ENCODE data around the gene CCR4. TPM values are rescaled to one million over a fixed set of nuclear protein-coding genes. Genes with fewer than 3 reads are reported as not detected.

CCR4 gene
- total and polyA plus RNA-seq, 2 of the 8 experiments (the other 6 are each of a cell fraction or from before 2014, with no cell fraction given) = 0.11 to 0.15 TPM

DNA sequence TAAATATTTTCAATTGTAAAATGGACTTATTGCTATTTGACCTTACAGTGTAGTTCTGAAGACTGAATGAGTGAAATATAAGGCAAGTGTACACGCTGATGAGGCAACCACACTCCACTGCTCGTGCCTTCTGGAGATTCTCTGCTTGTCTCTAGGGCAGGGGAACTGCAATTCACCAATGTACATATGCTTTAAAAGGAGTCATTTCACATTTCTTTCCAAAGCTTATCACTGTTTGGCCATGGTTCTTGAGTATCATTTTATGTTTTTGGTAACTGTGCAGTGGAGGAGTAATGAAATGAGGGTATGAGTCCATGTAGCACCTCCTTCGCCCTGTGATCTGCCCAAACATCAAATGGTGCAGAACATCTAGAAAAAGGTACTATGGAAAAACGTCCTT, 43.7 kb downstream of the CCR4 start:
- Histone ChIP-seq H2AFZ (ENCODE audit: low read length) (no peak overlapping the region), H3K18ac (ENCODE audit: extremely low read depth, low read length) (no peak overlapping the region), H3K79me1 (ENCODE audit: low read depth, low read length) (no peaks in the 10 kb centered on the region; the same call in 1 of the 2 replicates), H3K56ac (replicated peaks; ENCODE audit: insufficient read length, low read depth, low read length) (no peak overlapping the region), H2BK5ac (ENCODE audit: low read depth, low read length) (no peak overlapping the region), H3K9me3 (ENCODE audit: insufficient read depth in 2 of 2, low read depth in 1 of 2, low read length in 1 of 2) (no peaks in the 10 kb centered on the region), H2BK20ac (ENCODE audit: low read length) (no peak overlapping the region), H2BK15ac (ENCODE audit: low read length) (no peak overlapping the region), H3K27ac (ENCODE audit: low read depth, low read length) (no peak overlapping the region), H4K20me1 (replicated peaks in 1 of 2; ENCODE audit: control insufficient read depth in 1 of 2, insufficient read depth in 2 of 2, low read length in 2 of 2) (no peaks in the 10 kb centered on the region), H3K23me2 (ENCODE audit: low read depth, low read length) (no peaks in the 10 kb centered on the region), H4K91ac (replicated peaks; ENCODE audit: insufficient read length, low read length) (no peak overlapping the region), H3K4me1 (replicated peaks in 1 of 4; ENCODE audit: control insufficient read depth in 3 of 4, insufficient read depth in 4 of 4, low read length in 3 of 4) (no peaks in the 10 kb centered on the region), H3K36me3 (ENCODE audit: control insufficient read depth in 2 of 4, insufficient read depth in 4 of 4, low read length in 3 of 4) (no peaks in the 10 kb centered on the region), H2BK12ac (ENCODE audit: low read depth, low read length) (no peak overlapping the region), H3K4me2 (ENCODE audit: insufficient read depth in 1 of 2, low read depth in 2 of 2, low read length in 2 of 2) (no peak overlapping the region), H3K79me2 (ENCODE audit: control insufficient read depth in 1 of 2, insufficient read depth in 2 of 2, low read length in 2 of 2) (no peaks in the 10 kb centered on the region), H3K27me3 (replicated peaks in 1 of 4; ENCODE audit: control insufficient read depth in 3 of 4, extremely low read depth in 1 of 4, insufficient read depth in 3 of 4, low read length in 3 of 4) (no peaks in the 10 kb centered on the region), H4K5ac (ENCODE audit: insufficient read length, low read depth, low read length) (no peak overlapping the region), H3K4me3 (ENCODE audit: extremely low read depth in 1 of 4, insufficient read depth in 2 of 4, low read depth in 3 of 4, low read length in 4 of 4) (no peak overlapping the region), H2AK5ac (ENCODE audit: low read depth, low read length) (no peak overlapping the region), H2BK120ac (replicated peaks; ENCODE audit: low read depth, low read length) (no peak overlapping the region), H3K14ac (ENCODE audit: insufficient read length) (no peak overlapping the region), H3K4ac (replicated peaks; ENCODE audit: insufficient read length, low read depth, low read length) (no peak overlapping the region), H3K9ac (replicated peaks in 1 of 4; ENCODE audit: extremely low read depth in 1 of 4, low read depth in 3 of 4, low read length in 3 of 4) (no peak overlapping the region), H4K8ac (ENCODE audit: extremely low read depth, insufficient read depth, low read length) (no peak overlapping the region), H3K23ac (ENCODE audit: insufficient read length) (no peak overlapping the region)
- POLR2A ChIA-PET (ENCODE audit: partially characterized antibody) = interaction anchor here (1.3 kb wide), 1 partner anchor 80 kb away, joined by 4 read pairs; no protein-coding TSS in a partner anchor
- CTCF ChIA-PET (ENCODE audit: partially characterized antibody) = interaction anchor here (1.0 to 1.3 kb wide), 2 partner anchors 19 to 27 kb away, joined by 3 read pairs; no protein-coding TSS in a partner anchor
- WGBS, 2 experiments (ENCODE audit: extremely low coverage in 1 of 2, insufficient coverage in 1 of 2, insufficient read length in 1 of 2, insufficient replicate concordance in 2 of 2, low coverage in 1 of 2, low lambda C conversion rate in 2 of 2, missing lambda C conversion rate in 1 of 2) = 81% methylated on average over 4 of the region's 4 CpGs; no CpG with 5 or more reads in 1 of the 2 experiments
- FAIRE-seq (no peak), DNase-seq (ENCODE audit: low read depth in 1 of 2, low spot score in 2 of 2) (no peak)
- TF ChIP-seq MAFK (IDR thresholded peaks at IDR 0.05; ENCODE audit: low read depth, low read length) = no peak
- TF ChIP-seq HDAC6 (IDR thresholded peaks at IDR 0.05; ENCODE audit: low read depth, low read length) = no peak
- TF ChIP-seq TAF1 (IDR thresholded peaks at IDR 0.05; ENCODE audit: low read depth, low read length) = no peak

All from H1 (cell line).